Occipital lobe (tissue), 2 donors: ENCODE results near the gene UMAD1. TPM values are rescaled to one million over a fixed set of nuclear protein-coding genes. Genes with fewer than 3 reads are reported as not detected.

Experiments used
- DNase-seq: peaks from one replicate; lab custom pipeline; 2025; lab: John Stamatoyannopoulos, UW
- total RNA-seq: library from RNA; depleted of rRNA; stranded (reverse); fragments of >200 nt; gene quantifications from one replicate; pipeline ENCODE4 v1.2.3, GENCODE V29; 2014

The UMAD1 gene
- total RNA-seq, 1 donor from 2014 or later: 10.9 TPM

- no peak for DNase-seq
These were observed 189.1 kb downstream of the UMAD1 start for GRCh38 chr7:7829667-7830066.

- DNase-seq: no peak
These were observed 189.7 kb downstream of the UMAD1 start for GRCh38 chr7:7830122-7830878.

GRCh38 chr7:7832518-7832917 is 192.0 kb downstream of the UMAD1 start:
- no peak for DNase-seq

DNA sequence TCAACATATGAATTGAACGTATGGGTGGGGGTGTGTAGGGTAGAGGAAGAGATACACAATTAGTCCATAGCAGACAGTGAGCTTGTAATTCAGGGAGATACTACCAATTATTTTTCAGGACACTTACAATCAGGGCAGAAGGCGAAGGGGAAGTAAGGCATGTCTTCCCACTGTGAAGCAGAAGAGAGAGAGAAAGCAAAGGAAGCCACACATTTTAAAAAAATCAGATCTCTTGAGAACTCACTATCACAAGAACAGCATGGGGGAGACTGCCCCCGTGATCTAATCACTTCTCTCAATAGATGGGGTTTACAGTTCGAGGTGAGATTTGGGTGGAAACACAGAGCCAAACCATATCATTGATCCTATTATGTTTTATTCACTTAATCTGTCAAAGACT is 194.2 kb downstream of the UMAD1 start:
- DNase-seq: no peak

- no peak for DNase-seq
These were observed 200.5 kb downstream of the UMAD1 start for GRCh38 chr7:7841027-7841426.

GRCh38 chr7:7843240-7843639 is 202.7 kb downstream of the UMAD1 start:
- no peak for DNase-seq

DNA sequence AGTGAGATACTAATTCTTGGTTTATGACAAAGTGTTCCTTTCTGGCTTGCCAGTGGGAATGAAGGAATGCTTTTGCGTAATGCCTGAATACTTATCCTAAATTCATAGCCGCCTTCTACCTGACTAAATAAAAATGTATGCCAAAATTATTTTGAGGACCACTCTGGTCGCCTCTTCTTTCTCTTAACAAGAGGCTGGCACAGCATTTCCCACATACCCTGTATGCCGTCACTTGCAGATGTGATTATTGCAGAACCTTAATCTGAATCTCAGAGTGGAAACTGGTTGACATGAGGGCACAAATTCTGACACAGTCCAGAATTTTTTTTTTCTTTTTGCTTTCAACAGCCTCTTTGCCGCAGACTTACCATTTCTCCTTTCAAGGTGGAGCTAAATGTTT is 203.4 kb downstream of the UMAD1 start:
- no peak for DNase-seq

GRCh38 chr7:7848246-7848645 is 207.7 kb downstream of the UMAD1 start:
- DNase-seq: no peak

GRCh38 chr7:7848892-7849291 is 208.3 kb downstream of the UMAD1 start:
- no peak for DNase-seq

GRCh38 chr7:7850150-7850549 is 209.6 kb downstream of the UMAD1 start:
- DNase-seq: no peak

- no peak for DNase-seq
These were observed 210.8 kb downstream of the UMAD1 start for GRCh38 chr7:7851381-7851780.

DNA sequence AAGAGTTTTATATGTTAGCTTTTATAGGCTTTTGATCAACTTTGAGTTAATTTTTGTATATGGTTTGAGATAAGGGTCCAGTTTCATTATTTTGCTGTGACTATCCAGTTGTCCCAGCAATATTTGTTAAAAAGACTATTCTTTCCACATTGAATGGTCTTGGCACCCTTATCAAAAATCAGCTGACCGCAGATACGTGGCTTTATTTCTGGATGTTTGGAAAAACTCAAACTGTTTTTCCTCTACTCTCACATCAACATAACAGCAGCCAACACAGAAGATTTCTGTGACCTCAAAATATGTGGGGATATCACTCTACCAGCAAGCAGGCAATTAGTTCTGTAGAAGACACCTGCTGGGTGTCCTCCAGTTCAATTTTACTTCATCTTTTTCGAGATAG is 211.4 kb downstream of the UMAD1 start:
- no peak for DNase-seq

DNA sequence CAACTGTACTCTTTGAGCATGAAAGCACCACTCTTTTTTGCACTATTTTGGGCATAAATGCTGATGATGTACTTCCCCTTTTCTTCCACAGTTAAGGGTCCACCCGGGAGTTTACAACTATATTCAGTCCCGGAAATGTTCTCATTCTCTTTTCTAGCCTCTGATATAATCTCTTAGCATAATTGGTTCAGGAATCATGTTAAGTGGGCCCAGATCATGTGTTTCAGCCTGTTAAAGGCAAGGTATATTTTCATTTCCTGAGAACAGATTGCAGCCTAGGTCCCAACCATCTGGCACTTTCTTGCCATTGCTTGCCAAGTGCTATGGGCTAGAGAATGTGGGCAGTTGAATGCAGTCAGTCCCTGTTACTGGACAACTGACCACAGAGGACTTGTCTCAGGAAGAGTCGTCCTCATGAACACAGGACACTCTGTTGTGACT is 216.6 kb downstream of the UMAD1 start:
- no peak for DNase-seq

GRCh38 chr7:7858559-7858958 is 218.0 kb downstream of the UMAD1 start:
- no peak for DNase-seq

- DNase-seq: no peak
These were observed 218.9 kb downstream of the UMAD1 start for GRCh38 chr7:7859411-7859810.

GRCh38 chr7:7861211-7861633 is 220.7 kb downstream of the UMAD1 start:
- DNase-seq: no peak

- no peak for DNase-seq
These were observed 221.8 kb downstream of the UMAD1 start for GRCh38 chr7:7862393-7862792.

DNA sequence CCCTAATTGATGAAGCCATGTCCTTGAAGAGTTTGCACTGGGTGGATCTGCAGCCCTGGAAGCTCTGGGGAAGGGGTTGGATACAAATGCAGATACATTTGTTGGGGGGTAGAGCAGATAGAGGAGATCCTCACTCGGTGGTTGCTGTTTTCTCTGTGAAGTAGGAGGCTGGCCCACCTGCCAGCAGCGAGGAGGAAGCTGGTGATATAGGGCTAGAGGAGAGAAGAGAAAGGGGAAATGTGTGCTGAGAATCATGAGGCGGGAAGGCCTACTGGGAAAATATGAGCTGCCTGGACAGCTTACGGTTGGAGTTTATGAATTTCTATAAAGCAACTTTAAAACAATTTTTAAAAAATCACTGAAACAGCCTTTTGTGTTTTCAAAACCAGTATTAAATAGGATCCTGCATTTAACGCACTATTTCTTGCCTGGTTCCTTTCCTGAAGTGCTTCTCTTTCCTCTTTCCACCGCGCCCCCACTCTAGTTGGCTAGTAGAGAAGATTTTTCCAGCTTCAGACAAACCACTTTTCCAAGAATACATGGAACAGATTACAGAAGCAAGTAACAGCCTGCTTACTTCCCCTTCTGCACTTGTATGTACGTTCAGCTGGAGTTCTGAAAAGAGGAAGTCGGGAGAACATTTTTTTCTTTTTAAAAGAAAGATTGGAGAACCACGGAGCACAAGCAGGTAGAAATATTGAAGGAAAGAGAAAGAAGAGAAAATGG is 227.5 kb downstream of the UMAD1 start:
- no peak for DNase-seq

DNA sequence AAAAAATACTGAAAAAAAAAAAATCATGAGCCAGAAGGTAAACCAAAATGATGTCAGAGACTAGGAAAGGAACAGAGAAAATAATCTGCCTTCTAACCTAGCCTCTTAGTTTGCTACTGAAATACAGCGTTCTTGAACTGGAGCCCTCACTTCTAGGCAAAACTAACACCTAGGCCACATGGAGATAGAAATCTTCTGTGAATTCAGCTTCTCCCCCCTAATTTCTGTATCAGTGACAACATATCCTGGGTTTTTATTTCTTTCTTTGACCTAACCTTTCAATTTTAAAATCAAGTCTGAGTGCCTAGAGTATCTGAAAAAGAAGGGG is 228.0 kb downstream of the UMAD1 start:
- DNase-seq: no peak

- DNase-seq: no peak
These were observed 228.5 kb downstream of the UMAD1 start for GRCh38 chr7:7869036-7869435.

DNA sequence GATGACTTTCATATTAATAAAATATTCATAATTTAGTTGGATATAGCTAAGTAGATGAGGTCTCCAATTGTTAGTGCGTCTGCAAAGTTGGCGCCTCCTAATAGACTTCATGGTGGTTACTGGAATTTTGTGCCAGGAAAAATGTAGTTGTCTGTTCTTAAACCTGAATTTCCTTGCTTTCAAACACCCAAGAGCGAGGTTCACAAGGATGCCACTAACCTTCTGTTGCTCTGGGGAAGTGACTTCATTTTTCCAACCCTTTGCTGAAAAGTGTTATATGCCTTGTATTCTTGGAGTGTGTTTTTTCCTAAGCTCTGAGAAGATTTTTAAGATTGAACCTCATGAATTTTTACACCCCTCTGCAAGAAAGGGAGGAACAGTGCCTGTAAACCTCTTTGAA is 229.1 kb downstream of the UMAD1 start:
- no peak for DNase-seq

- no peak for DNase-seq
These were observed 230.0 kb downstream of the UMAD1 start for GRCh38 chr7:7870555-7870954.

DNA sequence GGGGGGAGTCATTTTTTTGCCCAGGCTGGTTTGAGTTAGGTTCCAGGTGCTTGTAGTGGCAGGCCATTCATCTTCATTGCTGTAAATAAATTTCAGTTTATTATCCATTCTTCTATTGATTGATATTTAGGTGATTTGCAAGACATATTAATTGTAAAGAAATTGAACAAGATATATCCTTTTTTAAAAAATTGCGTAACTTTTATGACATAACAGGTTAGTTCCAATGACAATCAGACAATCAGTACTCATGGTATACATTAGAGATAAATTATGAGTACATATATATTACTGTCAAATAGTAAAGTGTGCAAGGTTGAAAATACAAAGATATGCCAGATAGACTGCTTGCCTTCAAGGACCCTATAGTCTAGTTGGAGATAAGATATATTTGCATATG is 235.9 kb downstream of the UMAD1 start:
- no peak for DNase-seq
